OCI-LY3 (cell line): ENCODE measurements around the gene VPS26A.
"Not testable (repeated sequence)": the region's sequence is repeated elsewhere in the genome, so short reads cannot be mapped to it uniquely, and the experiment has no call there.

Experiments
- H2AFZ ChIP-seq: fragments of 200-600, 300-600 bp; shearing (Covaris generic); 2 replicates; pipeline ENCODE4 v1.6.0; 2014; ENCODE audit warnings: antibody characterized with exemption, low read depth, low read length
- H3K27ac ChIP-seq: fragments of 200-600, 300-600 bp; sonication (generic); 2 replicates; pipeline ENCODE4 v1.5.1; 2014; ENCODE audit warnings: mild to moderate bottlenecking, low read length, moderate library complexity, mixed read lengths
- H3K27me3 ChIP-seq: fragments of 200-600, 300-600 bp; sonication (generic); 2 replicates; pipeline ENCODE4 v1.6.1; 2014; ENCODE audit warnings: low read depth, low read length, mixed read lengths
- H3K36me3 ChIP-seq: fragments of 200-600, 300-600 bp; sonication (generic); replicated peaks from 2 replicates; pipeline ENCODE3; 2014; ENCODE audit warnings: low read depth, low read length, mixed read lengths
- H3K4me1 ChIP-seq: fragments of 300-600, 200-600 bp; sonication (generic); 2 replicates; pipeline ENCODE4 v1.6.1; 2014; ENCODE audit warnings: low read length, mixed read lengths
- H3K4me2 ChIP-seq: fragments of 200-600, 300-600 bp; sonication (generic); 2 replicates; pipeline ENCODE4 v1.6.1; 2014; ENCODE audit warnings: low read length, mixed read lengths
- H3K4me3 ChIP-seq: fragments of 300-600, 200-600 bp; sonication (generic); 2 replicates; pipeline ENCODE4 v1.5.1; 2014; ENCODE audit warnings: antibody characterized with exemption, mild to moderate bottlenecking, low read length, moderate library complexity
- H3K79me2 ChIP-seq: fragments of 300-600, 200-600 bp; shearing (Covaris generic); 2 replicates; pipeline ENCODE4 v1.6.1; 2014; ENCODE audit warnings: mild to moderate bottlenecking, low read length, mixed read lengths
- H3K9ac ChIP-seq: fragments of 300-600, 200-600 bp; shearing (Covaris generic); 2 replicates; pipeline ENCODE4 v1.6.0; 2014; ENCODE audit warnings: mild to moderate bottlenecking, low read length, moderate library complexity
- H3K9me3 ChIP-seq: fragments of 200-600, 300-600 bp; shearing (Covaris generic); 2 replicates; pipeline ENCODE4 v1.6.1; 2014; ENCODE audit warnings: low read length, mixed read lengths; ENCODE audit not compliant: insufficient read depth
- H4K20me1 ChIP-seq: fragments of 200-600, 300-600 bp; sonication (generic); 2 replicates; pipeline ENCODE4 v1.6.1; 2016; ENCODE audit warnings: low read length, mixed read lengths; ENCODE audit not compliant: insufficient read depth
- EZH2phosphoT487 ChIP-seq: fragments of 200-600 bp; shearing (Covaris generic); IDR thresholded peaks from 2 replicates; pipeline ENCODE4 v1.6.1; 2018; ENCODE audit warnings: antibody characterized with exemption, mixed run types, low read depth
- TF ChIP-seq, protein P1 (sequence below): fragments of 200-600, 300-600 bp; sonication (generic); IDR thresholded peaks from 2 replicates; pipeline ENCODE4 v1.5.1; 2014; ENCODE audit warnings: antibody characterized with exemption, low read length, low read depth

Gene VPS26A

DNA sequence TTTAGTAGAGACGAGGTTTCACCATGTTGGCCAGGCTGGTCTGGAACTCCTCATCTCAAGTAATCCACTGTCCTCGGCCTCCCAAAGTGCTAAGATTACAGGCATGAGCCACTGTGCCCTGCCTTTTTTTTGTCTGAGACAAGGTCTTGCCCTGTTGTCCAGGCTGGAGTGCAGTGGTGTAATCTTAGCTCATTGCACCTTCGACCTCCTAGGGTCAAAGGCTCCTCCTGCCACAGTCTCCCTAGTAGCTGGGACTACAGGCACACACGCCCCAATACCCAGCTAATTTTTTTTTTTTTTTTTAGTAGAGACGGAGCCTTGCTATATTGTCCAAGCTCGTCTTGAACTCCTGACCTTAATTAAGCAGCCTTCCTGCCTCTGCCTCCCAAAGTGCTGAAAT is 29.2 kb downstream of the VPS26A start:
- TF ChIP-seq, protein P1, sequence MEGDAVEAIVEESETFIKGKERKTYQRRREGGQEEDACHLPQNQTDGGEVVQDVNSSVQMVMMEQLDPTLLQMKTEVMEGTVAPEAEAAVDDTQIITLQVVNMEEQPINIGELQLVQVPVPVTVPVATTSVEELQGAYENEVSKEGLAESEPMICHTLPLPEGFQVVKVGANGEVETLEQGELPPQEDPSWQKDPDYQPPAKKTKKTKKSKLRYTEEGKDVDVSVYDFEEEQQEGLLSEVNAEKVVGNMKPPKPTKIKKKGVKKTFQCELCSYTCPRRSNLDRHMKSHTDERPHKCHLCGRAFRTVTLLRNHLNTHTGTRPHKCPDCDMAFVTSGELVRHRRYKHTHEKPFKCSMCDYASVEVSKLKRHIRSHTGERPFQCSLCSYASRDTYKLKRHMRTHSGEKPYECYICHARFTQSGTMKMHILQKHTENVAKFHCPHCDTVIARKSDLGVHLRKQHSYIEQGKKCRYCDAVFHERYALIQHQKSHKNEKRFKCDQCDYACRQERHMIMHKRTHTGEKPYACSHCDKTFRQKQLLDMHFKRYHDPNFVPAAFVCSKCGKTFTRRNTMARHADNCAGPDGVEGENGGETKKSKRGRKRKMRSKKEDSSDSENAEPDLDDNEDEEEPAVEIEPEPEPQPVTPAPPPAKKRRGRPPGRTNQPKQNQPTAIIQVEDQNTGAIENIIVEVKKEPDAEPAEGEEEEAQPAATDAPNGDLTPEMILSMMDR, result no peak
- TF ChIP-seq EZH2phosphoT487, result no peak
- H3K27ac ChIP-seq, result no peak overlapping the region
- H3K4me2 ChIP-seq, result no peak overlapping the region
- no peak overlapping the region for H2AFZ ChIP-seq
- no peaks in the 10 kb centered on the region for H3K9me3 ChIP-seq
- no peaks in the 10 kb centered on the region for H4K20me1 ChIP-seq
- no peaks in the 10 kb centered on the region for H3K36me3 ChIP-seq
- no peaks in the 10 kb centered on the region for H3K79me2 ChIP-seq
- H3K9ac ChIP-seq, result no peak overlapping the region
- H3K4me3 ChIP-seq, result no peak overlapping the region
- H3K27me3 ChIP-seq, result no peaks in the 10 kb centered on the region
- H3K4me1 ChIP-seq, result no peaks in the 10 kb centered on the region

DNA sequence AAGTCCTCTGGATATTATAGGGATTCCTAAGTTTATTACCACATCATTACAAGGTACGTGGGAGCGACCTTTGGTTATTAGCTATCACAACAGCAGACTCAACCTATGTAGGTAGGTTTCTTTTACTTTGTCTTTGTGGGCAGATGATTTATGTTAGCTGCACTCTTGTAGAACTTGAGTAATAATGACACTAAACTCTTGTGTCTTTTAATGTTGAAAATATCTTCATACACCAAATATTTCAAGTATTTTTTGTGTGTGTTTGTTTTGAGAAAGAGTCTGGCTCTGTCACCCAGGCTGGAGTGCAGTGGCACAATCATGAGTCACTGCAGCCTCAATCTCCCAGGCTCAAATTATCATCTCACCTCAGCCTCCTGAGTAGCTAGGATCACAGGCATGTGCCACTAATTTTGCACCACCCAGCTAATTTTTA is 36.8 kb downstream of the VPS26A start:
- H3K9me3 ChIP-seq, result no peaks in the 10 kb centered on the region
- H4K20me1 ChIP-seq, result no peaks in the 10 kb centered on the region
- no peak overlapping the region for H3K4me2 ChIP-seq
- H3K27ac ChIP-seq, result no peak overlapping the region
- H3K9ac ChIP-seq, result no peak overlapping the region
- H3K4me3 ChIP-seq, result no peak overlapping the region
- H3K79me2 ChIP-seq, result no peaks in the 10 kb centered on the region
- no peak for TF ChIP-seq EZH2phosphoT487
- TF ChIP-seq, protein P1, result no peak
- no peaks in the 10 kb centered on the region for H3K4me1 ChIP-seq
- H3K27me3 ChIP-seq, result no peaks in the 10 kb centered on the region
- no peaks in the 10 kb centered on the region for H3K36me3 ChIP-seq
- H2AFZ ChIP-seq, result no peak overlapping the region

DNA sequence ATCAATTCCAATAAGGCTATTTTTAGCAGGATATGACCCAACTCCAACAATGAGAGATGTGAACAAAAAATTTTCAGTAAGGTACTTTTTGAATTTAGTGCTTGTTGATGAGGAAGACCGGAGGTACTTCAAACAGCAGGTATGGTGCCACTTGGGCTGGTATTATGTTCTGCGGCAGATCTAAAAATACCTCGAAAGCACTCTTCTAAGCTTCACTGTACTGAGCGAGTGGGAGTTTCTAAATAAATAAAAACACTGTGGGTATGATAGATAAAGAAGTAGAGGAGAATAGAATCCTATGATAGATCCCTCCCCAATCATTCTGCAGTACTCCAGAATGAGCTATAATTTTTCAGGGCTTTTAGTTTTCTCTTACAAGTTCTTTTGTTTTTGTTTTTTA is 44.5 kb downstream of the VPS26A start:
- Histone ChIP-seq H4K20me1 (no peaks in the 10 kb centered on the region), H3K79me2 (no peaks in the 10 kb centered on the region), H3K27ac (no peak overlapping the region), H3K9ac (no peak overlapping the region), H3K4me1 (peaks cover 7% of the 10 kb centered on the region), H2AFZ (no peak overlapping the region), H3K4me2 (no peak overlapping the region), H3K9me3 (no peaks in the 10 kb centered on the region), H3K27me3 (no peaks in the 10 kb centered on the region), H3K4me3 (no peak overlapping the region), H3K36me3 (no peaks in the 10 kb centered on the region)
- TF ChIP-seq, protein P1, result no peak
- TF ChIP-seq EZH2phosphoT487, result no peak

DNA sequence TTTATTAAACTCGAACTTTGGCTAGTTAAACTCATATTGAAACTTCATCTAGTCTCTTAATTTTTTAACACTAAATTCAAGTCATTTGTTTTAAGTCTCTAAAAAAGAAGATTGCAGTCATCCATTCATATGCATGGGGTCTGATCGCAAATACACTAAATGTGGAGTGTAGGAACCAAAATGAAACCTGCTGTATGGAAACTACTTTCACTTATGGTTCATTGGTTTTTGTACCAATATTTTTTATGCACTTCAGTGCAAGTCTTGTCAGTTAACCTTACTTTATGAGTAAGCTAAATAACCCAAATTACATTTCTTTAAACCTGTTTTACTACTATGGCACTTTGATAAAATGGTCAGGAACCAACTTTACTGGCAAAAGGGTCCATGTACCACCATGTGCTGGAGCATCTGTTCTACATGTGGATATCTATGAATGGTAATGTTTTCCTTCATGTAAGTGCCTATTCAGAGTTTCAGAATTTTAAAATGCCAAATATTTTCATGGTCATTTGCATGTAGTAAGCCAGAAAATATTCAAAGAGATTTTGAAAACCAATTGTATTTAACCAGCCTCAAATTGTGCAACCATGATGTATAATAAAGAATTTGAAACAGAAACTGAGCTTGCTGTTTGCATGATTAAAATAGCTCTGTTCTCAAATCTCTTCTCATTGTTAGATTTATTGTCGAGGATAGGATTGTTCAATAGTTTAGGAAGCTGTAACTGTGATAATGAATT is 48.4 kb downstream of the VPS26A start:
- no peaks in the 10 kb centered on the region for H4K20me1 ChIP-seq
- H3K9ac ChIP-seq, result no peak overlapping the region
- H3K36me3 ChIP-seq, result no peaks in the 10 kb centered on the region
- H3K4me2 ChIP-seq, result no peak overlapping the region
- H3K4me3 ChIP-seq, result no peak overlapping the region
- TF ChIP-seq, protein P1, result no peak
- TF ChIP-seq EZH2phosphoT487, result no peak
- H2AFZ ChIP-seq, result no peak overlapping the region
- no peaks in the 10 kb centered on the region for H3K27me3 ChIP-seq
- no peak overlapping the region for H3K27ac ChIP-seq
- H3K9me3 ChIP-seq, result no peaks in the 10 kb centered on the region
- H3K4me1 ChIP-seq, result peaks cover 7% of the 10 kb centered on the region
- H3K79me2 ChIP-seq, result no peaks in the 10 kb centered on the region

DNA sequence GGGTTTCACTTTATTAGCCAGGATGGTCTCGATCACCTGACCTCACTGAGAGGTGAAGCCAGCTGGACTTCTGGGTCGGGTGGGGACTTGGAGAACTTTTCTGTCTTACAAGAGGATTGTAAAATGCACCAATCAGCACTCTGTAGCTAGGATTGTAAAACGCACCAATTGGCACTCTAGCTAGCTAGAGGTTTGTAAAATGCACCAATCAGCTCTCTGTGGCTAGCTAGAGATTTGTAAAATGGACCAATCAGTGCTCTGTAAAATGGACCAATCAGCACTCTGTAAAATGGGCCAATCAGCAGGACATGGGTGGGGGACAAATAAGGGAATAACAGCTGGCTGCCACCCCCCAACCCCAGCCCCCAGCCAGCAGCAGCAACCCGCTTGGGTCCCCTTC is 51.3 kb downstream of the VPS26A start:
- peaks cover 14% of the 10 kb centered on the region for H3K79me2 ChIP-seq
- not testable (repeated sequence) for H3K36me3 ChIP-seq, H3K4me2 ChIP-seq, H3K9ac ChIP-seq, H3K9me3 ChIP-seq, H2AFZ ChIP-seq, H4K20me1 ChIP-seq, H3K4me3 ChIP-seq, H3K27ac ChIP-seq, H3K27me3 ChIP-seq
- H3K4me1 ChIP-seq, result peaks cover 13% of the 10 kb centered on the region
